ENCODE results near the gene JAZF1.

GRCh38 chr7:28008911-28009310, 171.7 kb downstream of the JAZF1 start:
- TF ChIP-seq GABPA (IDR thresholded peaks at IDR 0.05; ENCODE audit: borderline replicate concordance, insufficient read depth, low read length) (no peak), EP300 (IDR thresholded peaks at IDR 0.05; ENCODE audit: borderline replicate concordance in 1 of 2, low read depth in 2 of 2, low read length in 2 of 2) (no peak), RAD21 (IDR thresholded peaks at IDR 0.05 in 1 of 2, conservative IDR thresholded peaks at IDR 0.05 in 1 of 2; ENCODE audit: low read depth in 2 of 2, low read length in 2 of 2) (no peak), EZH2 (IDR thresholded peaks at IDR 0.05; ENCODE audit: low read depth, low read length, severe bottlenecking) (no peak), POLR2AphosphoS5 (IDR thresholded peaks at IDR 0.05; ENCODE audit: low read depth, low read length) (no peak), CEBPB (IDR thresholded peaks at IDR 0.05; ENCODE audit: low read depth, low read length) (no peak), NRF1 (IDR thresholded peaks at IDR 0.05; ENCODE audit: low read depth, low read length) (no peak), RNF2 (IDR thresholded peaks at IDR 0.05; ENCODE audit: borderline replicate concordance, low read depth, low read length, missing control alignments, poor library complexity, severe bottlenecking) (no peak), TEAD4 (IDR thresholded peaks at IDR 0.05; ENCODE audit: low read depth, low read length) (no peak)
- TF ChIP-seq, protein P1, sequence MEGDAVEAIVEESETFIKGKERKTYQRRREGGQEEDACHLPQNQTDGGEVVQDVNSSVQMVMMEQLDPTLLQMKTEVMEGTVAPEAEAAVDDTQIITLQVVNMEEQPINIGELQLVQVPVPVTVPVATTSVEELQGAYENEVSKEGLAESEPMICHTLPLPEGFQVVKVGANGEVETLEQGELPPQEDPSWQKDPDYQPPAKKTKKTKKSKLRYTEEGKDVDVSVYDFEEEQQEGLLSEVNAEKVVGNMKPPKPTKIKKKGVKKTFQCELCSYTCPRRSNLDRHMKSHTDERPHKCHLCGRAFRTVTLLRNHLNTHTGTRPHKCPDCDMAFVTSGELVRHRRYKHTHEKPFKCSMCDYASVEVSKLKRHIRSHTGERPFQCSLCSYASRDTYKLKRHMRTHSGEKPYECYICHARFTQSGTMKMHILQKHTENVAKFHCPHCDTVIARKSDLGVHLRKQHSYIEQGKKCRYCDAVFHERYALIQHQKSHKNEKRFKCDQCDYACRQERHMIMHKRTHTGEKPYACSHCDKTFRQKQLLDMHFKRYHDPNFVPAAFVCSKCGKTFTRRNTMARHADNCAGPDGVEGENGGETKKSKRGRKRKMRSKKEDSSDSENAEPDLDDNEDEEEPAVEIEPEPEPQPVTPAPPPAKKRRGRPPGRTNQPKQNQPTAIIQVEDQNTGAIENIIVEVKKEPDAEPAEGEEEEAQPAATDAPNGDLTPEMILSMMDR (IDR thresholded peaks at IDR 0.05; ENCODE audit: control extremely low read depth in 1 of 3, insufficient read depth in 1 of 3, low read depth in 1 of 3, low read length in 3 of 3) = no peak

All from H1 (cell line).